ENCODE data around the gene CR2. TPM values are rescaled to one million over a fixed set of nuclear protein-coding genes. Genes with fewer than 3 reads are reported as not detected.

Gene CR2
- total and polyA plus RNA-seq, 8 donors, result 0.29 to 4.2 (median 0.84) TPM; not detected in 4

- TF ChIP-seq POLR2AphosphoS5 (IDR thresholded peaks at IDR 0.05) (no peak), EP300 (IDR thresholded peaks at IDR 0.05) (no peak), CTCF (IDR thresholded peaks at IDR 0.05) (no peak), POLR2A (IDR thresholded peaks at IDR 0.05) (no peak)
- WGBS, 5 donors, result 73 to 87% (median 84%) methylated on average over 2 of the region's 2 CpGs
- no peaks in the 10 kb centered on the region for H3K9me3 ChIP-seq
- intact Hi-C loops (cut with DNase I; ENCODE audit: low total_unique reads), result no loop called here
- H3K4me1 ChIP-seq, result no peaks in the 10 kb centered on the region
- H3K4me3 ChIP-seq, result no peak overlapping the region
- no peak overlapping the region for H3K27ac ChIP-seq
- H3K36me3 ChIP-seq, result no peaks in the 10 kb centered on the region
- H3K27me3 ChIP-seq, result peaks cover 0 to 10% (median 0%) of the 10 kb centered on the region in 3 donors
- no peak for DNase-seq
Measured at GRCh38 chr1:207428783-207429182, 25.3 kb upstream of the CR2 start.

GRCh38 chr1:207429963-207430362, 24.2 kb upstream of the CR2 start:
- H3K27ac ChIP-seq, result no peak overlapping the region

GRCh38 chr1:207430602-207431001, 23.5 kb upstream of the CR2 start:
- TF ChIP-seq POLR2AphosphoS5 (IDR thresholded peaks at IDR 0.05), result no peak
- TF ChIP-seq POLR2A (IDR thresholded peaks at IDR 0.05), result no peak
- TF ChIP-seq EP300 (IDR thresholded peaks at IDR 0.05), result no peak
- TF ChIP-seq CTCF (IDR thresholded peaks at IDR 0.05), result no peak
- Histone ChIP-seq H3K9me3 (no peaks in the 10 kb centered on the region), H3K4me3 (no peak overlapping the region), H3K4me1 (no peaks in the 10 kb centered on the region), H3K27ac (no peak overlapping the region), H3K27me3 (no peaks in the 10 kb centered on the region), H3K36me3 (no peaks in the 10 kb centered on the region)
- WGBS, 5 donors, result 63 to 83% (median 69%) methylated on average over 1 of the region's 1 CpG
- intact Hi-C loops (cut with DNase I; ENCODE audit: low total_unique reads), result no loop called here
- DNase-seq, result no peak

More at GRCh38 chr1:207429963-207430362, 24.2 kb upstream of the CR2 start:
- Histone ChIP-seq H3K9me3 (no peaks in the 10 kb centered on the region), H3K27me3 (no peaks in the 10 kb centered on the region), H3K36me3 (no peaks in the 10 kb centered on the region), H3K4me1 (no peaks in the 10 kb centered on the region), H3K4me3 (no peak overlapping the region)
- TF ChIP-seq CTCF (IDR thresholded peaks at IDR 0.05) (no peak), POLR2A (IDR thresholded peaks at IDR 0.05) (no peak), EP300 (IDR thresholded peaks at IDR 0.05) (no peak), POLR2AphosphoS5 (IDR thresholded peaks at IDR 0.05) (no peak)
- intact Hi-C loops (cut with DNase I; ENCODE audit: low total_unique reads), result no loop called here
- 33 to 47% (median 39%) methylated on average over 2 of the region's 2 CpGs for WGBS, 5 donors
- DNase-seq, result no peak

GRCh38 chr1:207431508-207431907, 22.6 kb upstream of the CR2 start:
- TF ChIP-seq CTCF (IDR thresholded peaks at IDR 0.05) (no peak), POLR2AphosphoS5 (IDR thresholded peaks at IDR 0.05) (no peak), EP300 (IDR thresholded peaks at IDR 0.05) (no peak), POLR2A (IDR thresholded peaks at IDR 0.05) (no peak)
- no peaks in the 10 kb centered on the region for H3K4me1 ChIP-seq
- no peak overlapping the region for H3K4me3 ChIP-seq
- H3K9me3 ChIP-seq, result no peaks in the 10 kb centered on the region
- intact Hi-C loops (cut with DNase I; ENCODE audit: low total_unique reads), result no loop called here
- H3K27ac ChIP-seq, result no peak overlapping the region
- H3K27me3 ChIP-seq, result no peaks in the 10 kb centered on the region
- 93 to 98% (median 96%) methylated on average over 2 of the region's 2 CpGs for WGBS, 5 donors
- no peaks in the 10 kb centered on the region for H3K36me3 ChIP-seq
- no peak for DNase-seq
